Body of pancreas (tissue), 4 donors: Measurements from ENCODE around the gene MTMR11. TPM values are rescaled to one million over a fixed set of nuclear protein-coding genes. Genes with fewer than 3 reads are reported as not detected.

Source experiments
- ATAC-seq: fragments of 150-250 bp; one replicate; pipeline ENCODE4 v1.9.1; 2016
- DNase-seq, 4 donors: peaks; one replicate each; pipeline ENCODE4 v3.0.0-alpha.2; 2019
- H3K27ac ChIP-seq, 4 donors: fragments of 200-600 bp; sonication (generic); 1 replicate in 3 of 4; 2 replicates in 1 of 4; pipeline versions ENCODE4 v1.5.1 to v1.6.1; 2016 to 2019; ENCODE audit warnings: mild to moderate bottlenecking in 1 of 4, mixed read lengths in 1 of 4, moderate library complexity in 1 of 4
- H3K27me3 ChIP-seq, 2 donors: fragments of 200-600 bp; sonication (generic); one replicate each; pipeline ENCODE4 v1.6.0; 2016; ENCODE audit warnings: mild to moderate bottlenecking in 1 of 2
- H3K36me3 ChIP-seq, 2 donors: fragments of 200-600 bp; sonication (generic); replicated peaks in 1 of 2; 2 replicates each; pipeline ENCODE4 v1.5.1; 2016; ENCODE audit warnings: low read depth in 2 of 2; ENCODE audit not compliant: insufficient read depth in 1 of 2
- H3K4me1 ChIP-seq: fragments of 200-600 bp; sonication (generic); one replicate; pipeline ENCODE4 v1.6.0; 2016
- H3K4me3 ChIP-seq, 2 donors: fragments of 200-600 bp; sonication (generic); 1 replicate in 1 of 2; 2 replicates in 1 of 2; pipeline ENCODE4 v1.5.1; 2016 to 2019
- H3K9me3 ChIP-seq, 3 donors: fragments of 200-600 bp; sonication (generic); 1 replicate in 2 of 3; 2 replicates in 1 of 3; pipeline ENCODE4 v1.5.1; 2016
- CTCF ChIP-seq, 7 experiments: fragments of 450-650 bp in 4 of 7; fragments of 200-600 bp in 3 of 7; sonication (generic) in 3 of 7; IDR thresholded peaks; one replicate each; pipeline ENCODE4 v1.5.1; 2016 to 2019; ENCODE audit warnings: antibody characterized with exemption in 7 of 7
- POLR2A ChIP-seq, 3 donors: fragments of 450-650 bp; IDR thresholded peaks; one replicate each; pipeline ENCODE4 v1.6.1; 2016; ENCODE audit warnings: antibody characterized with exemption in 3 of 3, mild to moderate bottlenecking in 2 of 3
- WGBS, 2 donors: methylation state at CpG; one replicate each; pipeline ENCODE4 v1.1.5; 2017; 5-methylcytosine and 5-hydroxymethylcytosine counted together
- intact Hi-C: fragments of 100-400 bp; cut with DNase I; formaldehyde crosslinking; loops from one replicate; pipeline ENCODE4 v1.15.1; 2023
- total RNA-seq, 2 donors: library from RNA; depleted of rRNA; stranded (reverse); fragments of >200 nt; gene quantifications; one replicate each; pipeline ENCODE4 v1.1.0, GENCODE V29; 2016

The MTMR11 gene
- total RNA-seq, 2 donors from 2014 or later, result 3.0 to 28.3 TPM

- Histone ChIP-seq H3K4me1 (peaks cover 23% of the 10 kb centered on the region), H3K27me3 (no peaks in the 10 kb centered on the region), H3K9me3 (no peaks in the 10 kb centered on the region), H3K27ac (no peak overlapping the region), H3K36me3 (no peaks in the 10 kb centered on the region), H3K4me3 (no peak overlapping the region)
- TF ChIP-seq CTCF (IDR thresholded peaks at IDR 0.05) (no peak), POLR2A (IDR thresholded peaks at IDR 0.05) (no peak)
- DNase-seq, result no peak
- intact Hi-C loops, result no loop called here
- ATAC-seq, result no peak
- WGBS, 2 donors, result 77 to 78% methylated on average over 13 of the region's 13 CpGs
Observed at GRCh38 chr1:149931212-149931790, 5.4 kb downstream of the MTMR11 start.

- H3K4me1 ChIP-seq, result peaks cover 24% of the 10 kb centered on the region
- peaks cover 0 to 6% of the 10 kb centered on the region in 2 donors for H3K36me3 ChIP-seq
- no peak for DNase-seq
- no peak overlapping the region for H3K27ac ChIP-seq
- no peak overlapping the region for H3K4me3 ChIP-seq
- no peaks in the 10 kb centered on the region for H3K27me3 ChIP-seq
- TF ChIP-seq CTCF (IDR thresholded peaks at IDR 0.05), result no peak
- no peak for TF ChIP-seq POLR2A (IDR thresholded peaks at IDR 0.05)
- intact Hi-C loops, result no loop called here
- 59 to 75% methylated on average over 2 of the region's 2 CpGs for WGBS, 2 donors
- no peaks in the 10 kb centered on the region for H3K9me3 ChIP-seq
- no peak for ATAC-seq
Observed at GRCh38 chr1:149929856-149930255, 6.8 kb downstream of the MTMR11 start.

- peaks cover 0 to 18% of the 10 kb centered on the region in 2 donors for H3K36me3 ChIP-seq
- no peak for TF ChIP-seq CTCF (IDR thresholded peaks at IDR 0.05)
- no peak for TF ChIP-seq POLR2A (IDR thresholded peaks at IDR 0.05)
- H3K9me3 ChIP-seq, result no peaks in the 10 kb centered on the region
- peaks cover 24% of the 10 kb centered on the region for H3K4me1 ChIP-seq
- H3K27ac ChIP-seq, result peak overlapping the region; percentile 79 to 96 (median 94)
- H3K4me3 ChIP-seq, result peak overlapping the region in 1 of 2 donors; percentile 66
- H3K27me3 ChIP-seq, result no peaks in the 10 kb centered on the region
- ATAC-seq (no peak), DNase-seq (no peak)
- intact Hi-C loops, result no loop called here
- 0 to 9% methylated on average over 1 of the region's 1 CpG for WGBS, 2 donors
Observed at GRCh38 chr1:149928401-149928724, 8.3 kb downstream of the MTMR11 start.

- Histone ChIP-seq H3K4me3 (peak within 1 kb of the TSS; percentile 66 to 91), H3K27ac (peak within 1 kb of the TSS; percentile 79 to 96 (median 94)), H3K36me3 (peaks cover 0 to 20% of the 10 kb centered on the region in 2 donors), H3K9me3 (no peaks in the 10 kb centered on the region), H3K4me1 (peaks cover 24% of the 10 kb centered on the region), H3K27me3 (no peaks in the 10 kb centered on the region)
- ATAC-seq (peak; percentile 99), DNase-seq (peak; percentile 96 to 97 (median 96))
- intact Hi-C loops, result no loop called here
- TF ChIP-seq POLR2A (IDR thresholded peaks at IDR 0.05), result peak; percentile 88 to 97 (median 97)
- TF ChIP-seq CTCF (IDR thresholded peaks at IDR 0.05), result peak in 2 of 7 experiments; percentile 17
- 0% methylated on average over 12 to 47 of the region's 47 CpGs for WGBS, 2 donors
Observed at GRCh38 chr1:149927563-149928400, 8.9 kb downstream of the MTMR11 start, which contains the start of gene SF3B4. TSS of gene SF3B4 (minus strand) at chr1:149927803. CDS start at chr1:149927759, 44 bp downstream.
